GM19463 (cell line): ENCODE data around the gene COL4A2.

ENCODE experiments used
- ATAC-seq: cut with Tn5 transposase; IDR thresholded peaks from one replicate; pipeline ENCODE4 v1.9.1; 2021; ENCODE audit warnings: mild to moderate bottlenecking, moderate library complexity; ENCODE audit not compliant: unreplicated experiment

COL4A2 gene

DNA sequence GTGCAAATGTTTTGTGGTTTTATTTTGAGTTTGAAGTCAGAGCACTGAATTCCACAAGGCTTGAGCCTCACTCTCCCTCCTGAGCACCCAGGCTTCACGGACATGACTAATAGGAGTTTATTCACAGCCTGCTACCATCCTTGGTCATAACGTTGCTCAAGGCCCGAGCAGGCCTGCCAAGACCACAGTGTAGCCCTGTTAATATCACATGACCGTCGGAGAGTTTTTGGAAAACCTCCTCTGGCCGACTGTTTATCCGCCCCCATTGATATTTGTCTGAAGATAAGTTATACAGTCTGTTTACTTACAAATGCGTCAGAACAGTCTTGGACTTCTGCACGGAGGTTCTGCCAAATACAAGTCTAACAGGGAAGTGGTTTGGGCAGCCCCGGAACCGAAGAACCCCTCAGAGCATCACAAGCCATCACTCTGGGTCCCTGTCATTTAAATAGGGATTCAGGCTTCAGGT lies 89.9 kb downstream of the COL4A2 start:
- no peak for ATAC-seq

DNA sequence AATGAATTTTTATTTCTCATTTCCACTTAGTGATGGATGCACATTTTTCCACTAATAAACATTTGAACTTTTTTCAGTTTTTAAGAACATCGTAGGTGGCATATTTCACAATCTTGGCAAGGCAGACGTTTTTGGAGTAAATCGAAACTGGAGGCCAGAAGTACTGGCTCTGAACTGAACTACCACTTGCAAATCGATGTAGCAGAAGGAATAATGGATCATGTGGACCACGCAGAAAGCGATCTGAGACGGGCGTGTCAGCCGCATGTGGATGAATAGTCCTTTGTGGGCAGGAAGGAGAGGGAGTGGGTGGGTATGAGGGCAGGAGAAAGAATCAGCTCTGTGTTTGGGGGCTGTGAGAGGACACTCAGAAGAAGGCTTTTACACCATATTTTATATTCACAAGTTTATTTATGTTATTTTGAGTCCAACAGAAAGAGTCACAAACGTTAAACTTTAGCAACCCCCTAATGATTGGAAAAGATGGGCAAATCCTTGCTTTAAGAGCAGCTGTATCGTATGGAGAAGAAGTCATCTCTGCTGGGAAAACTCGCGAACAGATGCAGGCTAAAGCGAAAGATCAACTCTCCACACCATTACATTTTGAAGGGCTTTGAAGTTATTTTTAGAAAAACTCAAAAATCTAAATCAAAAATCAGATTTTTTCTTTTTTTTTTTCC lies 90.5 kb downstream of the COL4A2 start:
- ATAC-seq, result no peak

DNA sequence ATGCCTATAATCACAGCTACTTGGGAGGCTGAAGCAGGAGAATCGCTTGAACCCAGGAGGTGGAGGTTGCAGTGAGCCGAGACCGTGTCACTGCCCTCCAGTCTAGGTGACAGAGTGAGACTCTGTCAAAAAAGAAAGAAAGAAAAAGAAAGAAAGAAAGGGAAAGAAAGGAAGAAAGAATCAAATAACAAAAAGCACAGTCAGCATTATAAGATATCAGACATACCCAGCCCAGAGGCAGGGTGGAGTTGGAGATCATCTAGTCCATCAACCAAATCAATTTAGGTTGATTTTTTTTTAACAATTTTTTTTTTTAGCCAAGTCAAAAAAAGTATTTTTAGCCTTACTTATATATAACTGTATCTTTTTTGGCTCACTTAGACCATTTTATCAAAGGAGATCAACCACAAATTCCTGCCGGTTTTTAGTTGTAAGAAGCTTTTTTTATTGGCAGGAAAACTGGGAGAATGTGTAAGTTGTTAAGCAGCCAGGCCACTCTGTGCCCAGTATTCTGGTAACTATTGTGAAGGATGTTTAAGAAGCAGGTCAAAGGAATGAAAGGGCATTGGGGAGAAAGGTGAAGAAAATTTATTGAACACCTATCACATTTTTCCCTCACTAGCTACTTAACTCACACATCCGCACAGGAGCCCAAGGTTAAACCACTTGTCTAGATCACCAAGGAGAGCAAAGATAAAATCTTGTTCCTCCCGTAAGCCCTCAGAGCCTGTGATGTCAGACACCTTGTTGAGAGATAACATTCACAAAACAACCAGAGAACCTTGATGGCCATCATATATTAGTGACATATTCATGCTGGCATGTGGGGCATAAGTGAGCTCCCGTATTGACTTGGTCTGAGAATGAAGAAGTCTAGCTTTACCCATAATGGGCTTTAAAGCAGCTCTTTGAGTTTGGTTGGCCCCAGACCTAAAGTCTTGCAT lies 91.8 kb downstream of the COL4A2 start:
- no peak for ATAC-seq

DNA sequence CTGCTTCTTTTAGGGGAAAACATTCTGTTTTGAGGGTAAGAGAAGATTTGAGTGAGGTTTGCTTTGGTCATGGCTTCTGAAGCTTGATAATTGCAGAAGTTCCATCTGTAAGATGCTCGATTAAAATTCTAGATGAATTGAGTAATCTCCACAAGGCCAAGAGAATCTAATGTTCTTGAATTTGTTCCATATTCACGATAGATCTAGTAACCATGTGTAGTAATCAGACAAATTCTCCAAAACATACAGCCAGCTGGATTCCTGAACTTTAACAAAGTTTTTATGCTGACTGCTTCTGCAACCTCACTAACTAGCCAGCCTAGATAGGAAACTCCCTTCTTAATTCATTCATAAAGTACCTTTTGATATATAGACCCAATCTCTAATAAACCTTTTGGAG lies 92.7 kb downstream of the COL4A2 start:
- ATAC-seq, result no peak

DNA sequence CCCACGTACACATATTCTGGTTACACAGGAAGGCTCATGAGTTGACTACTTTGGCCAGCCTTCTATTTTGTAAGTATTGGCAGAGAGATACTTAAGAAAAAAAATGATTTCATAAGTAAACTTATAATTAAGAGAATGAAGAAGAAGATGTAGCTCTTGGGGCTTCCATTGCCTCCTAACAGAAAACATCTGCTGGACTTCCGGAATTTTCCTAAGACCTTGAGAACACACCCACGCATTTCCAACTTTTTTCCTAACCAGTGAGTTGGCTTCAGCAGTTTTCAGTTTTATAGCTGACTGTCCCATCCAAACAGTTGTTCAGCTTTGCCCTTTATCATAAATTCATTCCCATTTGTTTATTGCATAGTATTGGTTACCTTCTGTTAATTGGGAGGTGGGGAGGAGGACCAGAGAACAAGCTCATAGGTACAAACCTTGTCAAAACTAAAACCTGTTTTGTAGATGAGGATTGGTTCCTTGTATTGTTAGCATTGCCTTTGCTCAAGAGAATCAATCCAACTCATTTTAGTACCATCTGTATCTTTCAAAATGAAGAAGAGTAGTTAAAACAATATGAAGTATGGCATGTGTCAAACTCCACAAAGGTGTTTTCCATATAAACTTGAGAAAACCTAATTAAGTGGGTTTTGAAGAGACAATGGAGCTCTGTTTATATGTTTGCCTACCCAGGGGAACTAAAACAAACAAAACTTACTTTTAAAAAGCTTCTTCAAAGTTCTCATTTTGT lies 93.9 kb downstream of the COL4A2 start:
- ATAC-seq, result no peak

DNA sequence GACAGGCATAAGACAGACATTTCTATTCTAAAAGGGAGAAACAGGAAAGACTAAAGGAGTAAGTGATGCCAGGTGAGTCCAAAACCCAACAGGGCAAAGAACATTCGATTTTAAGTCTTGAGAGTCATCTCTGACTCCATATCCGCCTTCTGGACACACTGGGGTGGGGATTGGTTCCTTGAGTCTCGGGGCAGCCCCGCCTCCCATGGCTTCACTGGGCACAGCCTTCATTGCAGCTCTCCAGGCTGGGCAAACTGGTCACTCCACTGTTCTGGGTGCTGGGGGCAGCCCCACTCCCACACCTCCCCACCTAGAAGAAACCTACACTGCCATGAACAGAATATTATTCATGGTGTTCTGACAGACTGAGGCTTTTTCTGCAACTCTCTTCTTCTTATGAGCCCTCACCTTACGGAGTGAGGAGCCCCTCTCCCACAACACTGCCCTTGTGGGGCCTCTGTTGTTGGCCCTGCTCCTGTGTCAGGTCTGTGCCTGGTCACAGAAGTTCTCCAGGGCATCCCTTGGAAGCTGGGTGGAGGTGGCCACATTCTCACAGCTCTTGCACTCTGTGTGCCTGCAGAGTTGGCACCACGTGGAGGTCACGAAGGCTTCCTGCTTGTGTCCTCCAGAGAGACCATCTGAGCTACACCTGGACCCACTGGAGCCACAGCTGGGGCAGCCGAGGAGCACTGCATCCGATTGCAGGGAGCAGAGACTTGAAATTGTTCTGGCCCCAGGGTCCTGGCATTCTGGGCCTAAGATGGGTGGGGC lies 95.4 kb downstream of the COL4A2 start:
- ATAC-seq, result no peak

DNA sequence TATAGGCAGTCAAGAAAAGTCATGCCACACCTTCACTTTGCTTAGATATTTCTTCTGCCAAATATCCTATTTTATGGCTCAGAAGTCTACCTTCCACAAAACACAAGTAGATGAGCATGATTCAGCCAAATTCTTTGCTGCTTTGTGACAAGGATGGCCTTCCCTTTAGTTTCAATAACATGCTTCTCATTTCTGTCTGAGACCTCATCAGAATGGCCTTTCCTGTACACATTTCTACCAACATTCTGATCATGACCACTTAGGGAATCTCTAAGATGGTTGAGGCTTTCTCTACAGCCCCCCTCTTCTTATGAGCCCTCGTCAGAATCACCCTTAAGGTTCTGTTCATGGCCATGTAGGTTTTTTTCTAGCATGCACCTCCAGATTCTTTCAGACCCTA lies 96.2 kb downstream of the COL4A2 start:
- ATAC-seq, result no peak

DNA sequence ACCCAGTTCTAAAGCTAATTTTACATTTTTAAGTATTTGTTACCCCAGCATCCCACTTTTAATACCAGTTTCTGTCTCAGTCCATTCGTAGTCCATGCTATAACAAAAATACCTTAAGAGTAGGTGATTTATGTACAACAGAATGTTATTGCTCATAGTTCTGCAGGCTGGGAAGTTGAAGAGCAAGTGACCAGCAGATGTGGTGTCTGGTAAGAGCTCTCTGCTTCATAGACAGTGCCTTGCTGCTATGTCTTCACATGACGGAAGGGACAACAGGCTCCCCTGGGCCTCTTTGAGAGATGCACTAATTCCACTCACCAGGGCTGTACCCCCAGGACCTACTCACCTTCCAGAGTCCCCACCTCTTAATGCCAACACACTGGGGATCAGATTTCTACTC lies 96.6 kb downstream of the COL4A2 start:
- no peak for ATAC-seq

DNA sequence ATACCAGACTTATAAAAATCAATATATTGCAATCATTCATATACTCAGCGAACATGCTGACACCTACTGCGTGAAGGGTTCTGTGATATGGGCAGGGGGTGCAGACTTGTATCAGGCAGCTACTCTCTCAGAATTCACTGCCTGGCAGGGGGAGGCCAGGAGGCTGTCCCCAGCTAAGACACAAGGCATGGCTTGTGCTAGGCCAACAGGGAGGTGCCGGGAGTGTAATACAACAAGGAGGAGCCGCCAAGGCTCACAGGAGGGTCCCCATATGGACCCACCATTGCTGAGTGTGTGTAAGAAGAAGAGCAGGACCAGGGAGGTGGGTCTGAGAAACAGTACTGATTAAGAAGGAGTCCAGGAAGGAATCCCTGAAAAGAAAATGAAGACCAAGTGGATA lies 97.2 kb downstream of the COL4A2 start:
- ATAC-seq, result no peak

DNA sequence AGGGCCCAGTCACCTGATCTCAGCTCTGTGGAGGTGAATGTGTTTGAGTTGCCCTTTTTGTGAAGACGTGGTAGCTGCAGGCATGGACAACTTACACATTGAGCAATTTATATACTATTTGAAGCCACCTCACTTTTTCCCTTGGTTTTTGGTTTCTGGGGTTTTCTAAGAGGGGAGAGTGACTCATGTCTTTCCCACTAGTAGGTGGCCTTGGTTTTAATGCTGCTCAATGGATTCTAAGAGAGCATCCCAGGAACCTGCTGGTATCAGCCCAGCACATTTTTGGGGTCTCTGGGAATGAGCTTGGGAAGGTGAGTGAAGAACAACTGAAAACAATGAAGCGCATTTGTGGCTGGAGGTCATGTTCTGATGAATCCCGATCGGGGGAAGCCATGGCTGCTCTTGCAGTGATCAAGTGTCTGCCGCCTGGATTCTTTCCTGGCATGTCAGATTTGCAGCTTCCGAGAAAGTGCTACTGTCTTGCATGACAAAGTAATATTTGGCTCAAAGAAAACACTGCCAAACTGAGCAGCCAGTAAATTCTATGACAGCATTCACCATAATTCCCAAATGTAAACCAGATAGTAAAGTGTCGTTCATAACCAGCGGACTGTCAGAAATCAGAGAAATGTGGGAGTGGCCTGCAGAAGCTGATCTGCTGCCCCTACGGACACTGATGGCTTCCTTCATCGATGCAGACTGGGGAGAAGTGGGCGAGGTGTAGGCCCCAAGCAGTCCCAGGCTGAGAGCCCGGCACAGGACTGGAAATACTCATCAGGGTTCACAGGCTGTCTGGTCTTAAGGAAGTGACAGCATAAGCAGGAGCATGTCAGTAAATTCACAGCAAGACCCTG lies 98.7 kb downstream of the COL4A2 start:
- no peak for ATAC-seq

DNA sequence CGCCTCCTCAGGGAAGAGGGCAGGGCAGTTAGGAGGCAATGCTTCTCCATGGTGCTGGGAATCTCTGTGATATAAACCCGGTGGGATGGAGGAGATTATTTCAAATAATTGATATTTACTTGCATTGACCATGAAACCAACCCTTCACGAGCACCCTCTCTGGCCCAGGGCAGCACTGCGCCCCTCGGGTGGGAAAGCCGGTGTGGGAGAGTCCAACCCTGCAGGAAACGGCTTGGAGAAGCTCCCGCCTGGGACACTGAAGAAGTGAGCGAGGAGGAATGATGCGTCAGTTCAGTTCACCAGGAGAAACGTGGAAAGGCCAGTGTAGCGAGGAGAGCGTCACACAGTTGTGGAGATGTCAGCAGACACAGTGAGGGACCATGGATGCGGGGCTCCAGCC lies 99.9 kb downstream of the COL4A2 start:
- no peak for ATAC-seq

DNA sequence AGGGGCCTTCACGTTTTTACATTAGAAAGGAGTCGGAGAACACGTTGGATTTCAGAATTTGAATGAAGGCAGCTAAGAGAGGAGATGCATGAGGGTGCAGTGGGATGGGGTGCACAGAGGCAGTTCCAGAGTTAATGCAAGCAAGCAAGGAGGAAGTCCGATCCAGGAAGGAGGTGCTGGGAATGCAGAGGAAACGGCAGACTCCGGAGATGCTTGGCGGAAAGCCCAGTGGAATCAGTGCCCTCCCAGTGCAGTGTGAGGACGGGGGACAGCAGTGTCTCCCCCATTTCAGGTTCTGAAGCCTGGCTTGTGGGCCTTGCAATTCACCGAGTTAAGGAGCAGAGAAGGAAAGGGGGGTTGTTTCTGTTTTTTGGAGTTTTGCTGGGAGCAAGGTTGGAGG lies 100.4 kb downstream of the COL4A2 start:
- ATAC-seq, result no peak

DNA sequence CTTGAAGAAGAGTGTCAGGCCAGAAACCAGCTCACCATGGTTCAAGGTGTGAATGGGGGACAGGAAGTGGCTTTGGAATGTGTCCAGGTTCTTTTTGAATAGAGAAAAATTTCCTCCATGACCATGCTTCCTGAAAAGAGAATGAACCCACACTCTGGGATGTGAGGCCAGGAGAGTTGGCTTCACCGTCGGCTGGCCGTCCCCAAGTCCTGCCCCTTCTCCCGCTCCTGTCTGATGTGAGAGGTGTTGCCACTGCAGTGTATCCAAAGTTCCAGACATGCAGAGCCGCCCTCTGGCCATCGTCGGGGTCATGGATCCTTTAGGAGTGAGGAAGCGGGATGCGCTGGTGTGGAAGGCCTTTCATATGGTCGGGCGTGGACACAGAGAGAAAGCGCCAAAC lies 101.2 kb downstream of the COL4A2 start:
- no peak for ATAC-seq

DNA sequence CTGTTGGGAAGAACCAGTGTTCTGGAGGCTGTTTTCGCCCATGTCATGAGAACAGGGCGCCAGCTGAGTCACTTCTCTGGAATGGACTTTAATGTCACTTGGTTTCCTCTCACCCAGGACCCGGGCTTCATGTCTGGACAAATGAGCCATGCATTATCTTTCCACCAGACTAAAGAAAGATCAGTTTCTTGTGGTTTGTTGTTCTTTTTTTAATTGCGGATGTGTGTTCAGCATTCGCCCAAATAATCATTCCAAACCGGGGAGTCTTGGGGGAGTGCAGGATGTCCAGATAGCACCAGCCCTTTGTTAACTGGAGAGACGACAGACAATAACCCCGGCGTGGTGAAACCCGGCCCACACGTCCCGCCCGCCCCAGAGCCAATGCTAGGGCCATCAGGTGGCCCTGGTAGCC lies 102.5 kb downstream of the COL4A2 start:
- ATAC-seq, result no peak

DNA sequence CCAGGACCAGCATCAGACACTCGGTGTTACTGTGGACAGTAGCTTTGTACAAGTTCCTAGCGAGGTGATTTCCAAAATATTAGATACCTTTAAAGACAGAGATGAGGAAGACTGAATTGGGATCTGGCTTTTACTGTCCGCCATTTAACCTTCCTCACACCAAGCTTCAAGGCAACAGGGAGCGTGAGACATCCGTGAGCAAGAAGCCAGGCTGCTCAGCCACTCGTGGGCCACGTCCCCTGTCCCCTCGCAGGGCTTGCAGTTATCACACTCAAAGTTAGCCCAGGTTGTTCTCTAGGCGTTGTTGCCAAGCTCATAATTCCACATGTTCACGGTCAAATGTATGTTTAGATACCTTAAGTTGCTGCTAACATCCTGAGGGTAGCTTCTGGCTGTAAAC lies 102.9 kb downstream of the COL4A2 start:
- no peak for ATAC-seq

DNA sequence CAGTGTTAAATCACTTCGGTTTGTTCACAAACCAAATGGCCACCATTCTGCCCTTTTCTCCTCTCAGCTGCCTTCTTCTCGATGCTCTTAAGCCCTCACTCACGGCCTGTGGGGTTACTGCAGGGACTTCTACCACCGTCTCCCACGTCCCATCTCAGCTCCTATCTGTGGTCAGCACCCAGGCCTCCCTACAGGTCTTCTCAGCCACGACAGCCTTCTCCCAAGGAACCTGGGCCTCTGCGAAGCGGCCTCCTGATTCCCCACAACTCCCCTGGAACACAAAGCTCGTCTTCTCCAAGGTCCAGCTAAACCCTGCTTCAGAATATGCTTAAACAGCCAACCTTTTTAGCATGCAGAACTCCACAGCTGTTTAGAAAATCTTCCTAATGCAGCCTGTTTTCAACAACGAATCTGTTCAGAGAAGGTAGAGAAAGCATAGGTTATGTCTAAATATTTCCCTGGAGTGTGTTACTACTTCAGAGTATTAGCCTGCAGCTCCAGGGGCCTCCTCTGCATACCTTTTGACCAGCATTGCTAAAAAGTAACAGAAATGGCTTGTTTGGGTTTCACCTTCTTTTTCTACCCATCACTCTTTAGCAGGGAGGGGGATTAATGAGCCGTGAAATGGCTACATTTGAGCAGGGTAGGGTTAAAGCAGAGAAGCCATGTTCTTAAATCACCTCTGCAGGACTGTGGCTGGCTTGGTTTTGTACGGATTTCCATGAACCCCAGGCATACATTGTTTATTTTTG lies 104.0 kb downstream of the COL4A2 start:
- ATAC-seq, result peak; percentile 40

DNA sequence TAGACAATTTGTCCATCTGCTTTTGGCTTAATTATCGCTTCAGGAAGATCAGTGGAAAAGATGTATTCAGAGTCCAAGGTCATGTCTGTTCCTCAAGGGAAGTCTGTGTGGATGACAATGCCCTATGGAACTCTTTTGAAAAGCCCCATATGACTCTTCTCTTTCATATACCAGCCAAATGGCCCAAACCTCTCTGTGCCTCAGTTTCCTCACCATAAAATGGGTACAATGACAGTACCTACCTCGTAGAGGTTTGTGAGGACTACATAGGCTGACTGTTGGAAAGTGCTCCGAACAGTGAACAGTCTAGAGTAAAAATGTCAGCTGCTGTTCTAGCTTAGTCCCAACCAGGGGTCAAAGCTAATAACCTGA lies 104.6 kb downstream of the COL4A2 start:
- ATAC-seq, result no peak

DNA sequence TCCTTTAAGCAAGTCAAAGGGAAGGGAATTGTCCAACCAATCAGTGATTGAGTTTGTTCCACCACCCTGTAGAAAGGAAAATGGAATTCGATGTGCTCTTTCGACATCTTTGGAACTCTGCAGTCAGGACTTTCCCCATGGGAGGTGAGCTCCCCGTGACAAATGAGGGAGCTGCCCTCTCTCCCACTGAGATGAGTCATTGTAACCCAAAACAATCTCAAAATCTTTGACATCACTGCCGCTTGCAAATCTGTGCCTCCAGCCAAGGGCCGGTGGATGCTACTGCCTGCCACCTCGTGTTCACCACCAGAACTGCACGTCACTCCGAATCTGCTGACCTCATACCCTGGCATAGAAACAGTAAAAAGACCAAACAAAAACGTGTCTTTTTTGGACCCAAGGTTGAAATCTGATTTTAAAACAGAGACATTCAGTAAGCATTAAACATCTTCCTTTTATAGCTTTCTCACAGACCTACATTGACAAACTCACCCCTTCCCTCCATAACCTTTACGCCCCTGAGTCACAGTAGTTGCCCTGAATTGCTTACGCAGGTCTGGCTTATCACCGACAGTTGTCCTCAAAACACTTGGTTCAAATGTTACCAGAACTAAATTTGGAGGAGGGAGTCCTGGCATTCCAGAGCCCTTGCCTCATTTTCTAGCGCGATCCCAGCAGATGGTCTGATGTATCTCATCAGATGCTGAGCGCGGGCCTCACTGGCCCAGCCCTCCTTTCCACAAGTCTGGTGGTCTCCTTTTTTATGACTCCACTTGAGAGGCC lies 105.2 kb downstream of the COL4A2 start:
- peak; percentile 82 for ATAC-seq
